Measurements from ENCODE around the gene COL21A1.

The COL21A1 gene

DNA sequence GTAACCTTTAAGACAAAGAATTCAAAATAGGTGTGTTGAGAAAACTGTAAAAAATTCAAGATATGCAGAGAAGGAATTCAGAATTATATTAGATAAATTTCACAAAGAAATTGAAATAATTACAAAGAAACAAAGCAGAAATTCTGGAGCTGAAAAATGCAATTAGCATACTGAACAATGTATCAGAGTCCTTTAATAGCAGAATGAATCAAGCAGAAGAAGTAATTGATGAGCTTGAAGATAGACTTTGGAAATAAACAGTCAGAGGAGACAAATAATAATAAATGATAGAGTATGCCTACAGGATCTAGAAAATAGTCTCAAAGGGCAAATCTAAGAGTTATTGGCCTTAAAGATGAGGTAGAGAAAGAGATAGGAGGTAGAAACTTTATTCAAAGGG lies 131.7 kb downstream of the COL21A1 start:
- ChIA-PET POLR2A (no interaction called here), CTCF (no interaction called here)
- TF ChIP-seq CTBP1 (IDR thresholded peaks at IDR 0.05; ENCODE audit: borderline replicate concordance) (no peak), BHLHE40 (IDR thresholded peaks at IDR 0.05; ENCODE audit: borderline replicate concordance) (no peak), L3MBTL2 (conservative IDR thresholded peaks at IDR 0.05) (no peak), ARNT (IDR thresholded peaks at IDR 0.05) (no peak), FOXM1 (IDR thresholded peaks at IDR 0.05; ENCODE audit: borderline replicate concordance) (no peak), ELF4 (IDR thresholded peaks at IDR 0.05) (no peak), SUZ12 (IDR thresholded peaks at IDR 0.05) (no peak), TARDBP (IDR thresholded peaks at IDR 0.05) (no peak), FOXA1 (IDR thresholded peaks at IDR 0.05) (no peak), HDGF (IDR thresholded peaks at IDR 0.05; ENCODE audit: borderline replicate concordance) (no peak), LEF1 (IDR thresholded peaks at IDR 0.05; ENCODE audit: borderline replicate concordance) (no peak), ZNF384 (IDR thresholded peaks at IDR 0.05) (no peak), SP1 (IDR thresholded peaks at IDR 0.05) (no peak)
- TF ChIP-seq, protein P1, sequence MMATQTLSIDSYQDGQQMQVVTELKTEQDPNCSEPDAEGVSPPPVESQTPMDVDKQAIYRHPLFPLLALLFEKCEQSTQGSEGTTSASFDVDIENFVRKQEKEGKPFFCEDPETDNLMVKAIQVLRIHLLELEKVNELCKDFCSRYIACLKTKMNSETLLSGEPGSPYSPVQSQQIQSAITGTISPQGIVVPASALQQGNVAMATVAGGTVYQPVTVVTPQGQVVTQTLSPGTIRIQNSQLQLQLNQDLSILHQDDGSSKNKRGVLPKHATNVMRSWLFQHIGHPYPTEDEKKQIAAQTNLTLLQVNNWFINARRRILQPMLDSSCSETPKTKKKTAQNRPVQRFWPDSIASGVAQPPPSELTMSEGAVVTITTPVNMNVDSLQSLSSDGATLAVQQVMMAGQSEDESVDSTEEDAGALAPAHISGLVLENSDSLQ (IDR thresholded peaks at IDR 0.05), result no peak
- DNase-seq (ENCODE audit: extremely low spot score), result no peak

DNA sequence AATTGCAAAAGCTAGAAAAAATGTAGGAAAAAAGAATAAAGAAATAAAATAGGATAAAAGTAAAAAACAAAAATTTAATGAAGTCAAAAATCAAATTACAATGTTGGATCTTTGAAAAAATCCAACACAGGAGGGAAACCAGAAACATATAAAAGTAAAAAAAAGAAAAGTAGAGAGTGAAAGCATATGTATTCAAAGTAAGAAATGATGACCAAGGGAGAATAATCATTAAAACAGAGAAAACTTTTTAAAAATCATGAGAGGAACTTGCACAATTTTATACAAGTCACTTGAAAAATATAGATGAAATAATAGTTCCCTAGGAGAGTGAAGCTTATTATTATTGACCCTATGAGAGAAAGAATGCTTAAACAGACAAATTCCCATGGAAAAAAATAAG lies 138.2 kb downstream of the COL21A1 start:
- ChIA-PET POLR2A (no interaction called here), CTCF (no interaction called here)
- no peak for DNase-seq (ENCODE audit: extremely low spot score)
- TF ChIP-seq FOXK2 (IDR thresholded peaks at IDR 0.05), result no peak
- no peak for TF ChIP-seq ZNF384 (IDR thresholded peaks at IDR 0.05)
- TF ChIP-seq FOXA1 (IDR thresholded peaks at IDR 0.05), result no peak
- TF ChIP-seq CTBP1 (IDR thresholded peaks at IDR 0.05; ENCODE audit: borderline replicate concordance), result no peak
- TF ChIP-seq L3MBTL2 (conservative IDR thresholded peaks at IDR 0.05), result no peak
- TF ChIP-seq NFRKB (IDR thresholded peaks at IDR 0.05), result no peak
- no peak for TF ChIP-seq SUZ12 (IDR thresholded peaks at IDR 0.05)
- no peak for TF ChIP-seq SP1 (IDR thresholded peaks at IDR 0.05)
- no peak for TF ChIP-seq ELF4 (IDR thresholded peaks at IDR 0.05)
- no peak for TF ChIP-seq BHLHE40 (IDR thresholded peaks at IDR 0.05; ENCODE audit: borderline replicate concordance)
- TF ChIP-seq LEF1 (IDR thresholded peaks at IDR 0.05; ENCODE audit: borderline replicate concordance), result no peak
- TF ChIP-seq FOXM1 (IDR thresholded peaks at IDR 0.05; ENCODE audit: borderline replicate concordance), result no peak
- TF ChIP-seq, protein P1 (IDR thresholded peaks at IDR 0.05), result no peak

DNA sequence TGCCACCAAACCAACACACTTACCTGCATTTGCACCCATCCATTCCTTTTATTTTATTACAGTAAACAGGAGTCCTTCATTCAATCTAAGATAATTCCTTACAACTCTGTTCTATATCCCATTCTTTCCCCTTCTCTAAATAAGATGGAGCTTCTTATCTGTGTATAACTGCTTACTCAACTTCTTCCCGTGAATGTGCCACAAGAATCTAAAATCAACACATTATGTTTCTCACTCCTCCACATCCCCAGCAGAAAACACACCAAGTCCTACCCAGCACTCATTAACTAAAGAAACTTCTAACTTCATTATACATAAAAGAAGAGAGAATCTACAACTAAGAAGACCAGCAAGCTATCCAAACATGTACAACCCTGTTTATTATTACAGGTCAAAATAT lies 141.1 kb downstream of the COL21A1 start:
- no peak for DNase-seq (ENCODE audit: extremely low spot score)
- CTCF ChIA-PET, result no interaction called here
- POLR2A ChIA-PET, result no interaction called here
- TF ChIP-seq SUZ12 (IDR thresholded peaks at IDR 0.05) (no peak), TARDBP (IDR thresholded peaks at IDR 0.05) (no peak), FOXA1 (IDR thresholded peaks at IDR 0.05) (no peak), CTBP1 (IDR thresholded peaks at IDR 0.05; ENCODE audit: borderline replicate concordance) (no peak), FOXM1 (IDR thresholded peaks at IDR 0.05; ENCODE audit: borderline replicate concordance) (no peak), NFRKB (IDR thresholded peaks at IDR 0.05) (no peak), BHLHE40 (IDR thresholded peaks at IDR 0.05; ENCODE audit: borderline replicate concordance) (no peak), L3MBTL2 (conservative IDR thresholded peaks at IDR 0.05) (no peak), FOXK2 (IDR thresholded peaks at IDR 0.05) (no peak)

DNA sequence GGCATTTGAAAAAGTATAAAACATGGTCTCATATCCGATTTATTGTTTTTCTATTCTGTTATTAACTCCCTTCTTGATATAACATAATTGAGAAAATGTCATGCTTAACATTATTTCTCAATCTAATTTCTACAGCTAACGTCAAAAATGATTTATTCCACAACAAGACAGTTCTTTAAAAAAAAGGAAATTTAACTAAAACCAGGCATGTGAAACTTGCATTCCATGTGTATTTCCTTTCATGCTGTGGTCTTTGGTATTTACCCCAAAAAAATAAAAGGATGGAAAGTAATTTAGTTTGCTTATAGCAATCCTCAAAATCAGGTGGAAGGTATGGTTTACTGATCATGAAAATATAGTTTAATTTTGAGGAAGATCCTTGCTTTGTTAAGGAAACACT lies 142.8 kb downstream of the COL21A1 start:
- ChIA-PET POLR2A (no interaction called here), CTCF (no interaction called here)
- DNase-seq (ENCODE audit: extremely low spot score), result no peak
- no peak for TF ChIP-seq BHLHE40 (IDR thresholded peaks at IDR 0.05; ENCODE audit: borderline replicate concordance)

DNA sequence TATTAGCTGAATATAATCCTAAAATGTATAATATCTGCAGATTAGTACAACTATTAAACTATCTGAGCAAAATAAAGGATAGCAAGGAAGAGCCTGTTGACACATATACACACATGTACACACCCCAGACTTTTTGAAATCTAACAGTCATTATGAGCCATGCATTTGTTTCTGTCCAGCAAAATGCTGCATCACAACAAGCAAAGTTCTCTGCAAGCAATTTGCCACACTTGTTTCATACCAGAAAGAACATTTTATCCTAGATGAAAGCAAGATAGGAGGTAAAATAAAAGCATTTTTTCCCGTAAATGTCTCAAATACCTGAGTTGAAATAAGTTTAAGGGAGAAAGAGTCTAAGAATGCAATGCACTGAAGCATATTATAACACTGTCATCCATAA lies 145.2 kb downstream of the COL21A1 start:
- TF ChIP-seq TARDBP (IDR thresholded peaks at IDR 0.05), result no peak
- TF ChIP-seq ELF4 (IDR thresholded peaks at IDR 0.05), result no peak
- no peak for TF ChIP-seq FOXK2 (IDR thresholded peaks at IDR 0.05)
- no peak for TF ChIP-seq FOXA1 (IDR thresholded peaks at IDR 0.05)
- TF ChIP-seq, protein P1 (IDR thresholded peaks at IDR 0.05), result no peak
- TF ChIP-seq SUZ12 (IDR thresholded peaks at IDR 0.05), result no peak
- TF ChIP-seq CTBP1 (IDR thresholded peaks at IDR 0.05; ENCODE audit: borderline replicate concordance), result no peak
- TF ChIP-seq BHLHE40 (IDR thresholded peaks at IDR 0.05; ENCODE audit: borderline replicate concordance), result no peak
- TF ChIP-seq L3MBTL2 (conservative IDR thresholded peaks at IDR 0.05), result no peak
- TF ChIP-seq ARNT (IDR thresholded peaks at IDR 0.05), result no peak
- TF ChIP-seq LEF1 (IDR thresholded peaks at IDR 0.05; ENCODE audit: borderline replicate concordance), result no peak
- TF ChIP-seq ZNF384 (IDR thresholded peaks at IDR 0.05), result no peak
- TF ChIP-seq FOXM1 (IDR thresholded peaks at IDR 0.05; ENCODE audit: borderline replicate concordance), result no peak
- TF ChIP-seq SP1 (IDR thresholded peaks at IDR 0.05), result no peak
- TF ChIP-seq HDGF (IDR thresholded peaks at IDR 0.05; ENCODE audit: borderline replicate concordance), result no peak
- TF ChIP-seq NFRKB (IDR thresholded peaks at IDR 0.05), result no peak
- DNase-seq (ENCODE audit: extremely low spot score), result no peak
- ChIA-PET POLR2A (no interaction called here), CTCF (no interaction called here)

DNA sequence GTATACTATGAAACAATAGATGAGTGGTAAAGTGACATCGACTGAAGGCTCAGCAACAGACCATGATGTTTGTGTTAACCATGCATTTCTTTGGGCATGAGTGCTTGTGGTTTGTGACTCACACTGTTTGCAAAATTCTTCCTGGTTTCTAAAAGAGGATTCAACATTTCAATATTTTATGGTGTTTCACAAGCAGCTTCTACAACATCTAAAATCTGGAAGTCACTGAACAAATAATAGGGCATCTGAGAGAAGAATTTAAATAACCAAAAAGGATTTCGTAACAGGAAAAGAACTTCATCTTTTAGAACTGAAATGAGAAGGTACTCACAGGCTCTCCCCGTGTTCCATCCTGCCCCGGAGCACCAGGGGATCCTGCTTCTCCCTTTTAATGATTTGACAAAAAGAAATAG lies 146.2 kb downstream of the COL21A1 start:
- POLR2A ChIA-PET, result no interaction called here
- CTCF ChIA-PET, result no interaction called here
- no peak for DNase-seq (ENCODE audit: extremely low spot score)
- TF ChIP-seq CTBP1 (IDR thresholded peaks at IDR 0.05; ENCODE audit: borderline replicate concordance), result no peak
- TF ChIP-seq ZNF384 (IDR thresholded peaks at IDR 0.05), result no peak
- TF ChIP-seq FOXM1 (IDR thresholded peaks at IDR 0.05; ENCODE audit: borderline replicate concordance), result no peak
- TF ChIP-seq TARDBP (IDR thresholded peaks at IDR 0.05), result no peak
- TF ChIP-seq, protein P1 (IDR thresholded peaks at IDR 0.05), result no peak
- no peak for TF ChIP-seq FOXK2 (IDR thresholded peaks at IDR 0.05)
- TF ChIP-seq L3MBTL2 (conservative IDR thresholded peaks at IDR 0.05), result no peak
- TF ChIP-seq NFRKB (IDR thresholded peaks at IDR 0.05), result no peak
- no peak for TF ChIP-seq FOXA1 (IDR thresholded peaks at IDR 0.05)
- no peak for TF ChIP-seq ELF4 (IDR thresholded peaks at IDR 0.05)
- TF ChIP-seq ARNT (IDR thresholded peaks at IDR 0.05), result no peak
- no peak for TF ChIP-seq SUZ12 (IDR thresholded peaks at IDR 0.05)
- no peak for TF ChIP-seq HDGF (IDR thresholded peaks at IDR 0.05; ENCODE audit: borderline replicate concordance)
- TF ChIP-seq BHLHE40 (IDR thresholded peaks at IDR 0.05; ENCODE audit: borderline replicate concordance), result no peak
- no peak for TF ChIP-seq LEF1 (IDR thresholded peaks at IDR 0.05; ENCODE audit: borderline replicate concordance)
- no peak for TF ChIP-seq SP1 (IDR thresholded peaks at IDR 0.05)
